NCI-H1436 (cell line): Measurements from ENCODE around the gene CLNS1A.
A peak's percentile ranks its signal among the peaks of the same experiment; 100 is the strongest.
"Not testable (repeated sequence)": the region's sequence is repeated elsewhere in the genome, so short reads cannot be mapped to it uniquely, and the experiment has no call there.

Experiments
- DNase-seq: peaks from one replicate; lab custom pipeline; 2025; lab: John Stamatoyannopoulos, UW

The CLNS1A gene

GRCh38 chr11:77617892-77618291 lies 19.7 kb downstream of the CLNS1A start:
- no peak for DNase-seq

GRCh38 chr11:77611921-77612320 lies 25.7 kb downstream of the CLNS1A start:
- DNase-seq, result no peak

- DNase-seq, result no peak
These were observed 28.4 kb downstream of the CLNS1A start for GRCh38 chr11:77609234-77609633.

DNA sequence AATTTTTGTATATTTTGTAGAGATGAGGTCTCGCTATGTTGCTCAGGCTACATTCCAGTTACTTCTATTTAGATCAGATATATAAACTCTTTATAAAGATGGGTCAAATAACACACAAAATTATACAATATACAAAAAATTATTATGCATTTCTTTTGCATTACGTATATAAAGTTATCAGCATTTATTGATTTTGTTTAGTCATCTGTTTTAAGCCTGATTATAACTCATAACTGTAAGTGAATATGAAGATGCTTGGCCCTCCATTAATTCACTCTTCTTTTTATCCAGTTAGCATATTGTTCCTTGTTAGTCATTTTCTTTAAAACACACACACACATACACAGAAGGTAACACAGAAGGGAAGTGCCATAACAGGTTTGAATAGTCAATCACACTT lies 33.3 kb downstream of the CLNS1A start:
- DNase-seq, result no peak

DNA sequence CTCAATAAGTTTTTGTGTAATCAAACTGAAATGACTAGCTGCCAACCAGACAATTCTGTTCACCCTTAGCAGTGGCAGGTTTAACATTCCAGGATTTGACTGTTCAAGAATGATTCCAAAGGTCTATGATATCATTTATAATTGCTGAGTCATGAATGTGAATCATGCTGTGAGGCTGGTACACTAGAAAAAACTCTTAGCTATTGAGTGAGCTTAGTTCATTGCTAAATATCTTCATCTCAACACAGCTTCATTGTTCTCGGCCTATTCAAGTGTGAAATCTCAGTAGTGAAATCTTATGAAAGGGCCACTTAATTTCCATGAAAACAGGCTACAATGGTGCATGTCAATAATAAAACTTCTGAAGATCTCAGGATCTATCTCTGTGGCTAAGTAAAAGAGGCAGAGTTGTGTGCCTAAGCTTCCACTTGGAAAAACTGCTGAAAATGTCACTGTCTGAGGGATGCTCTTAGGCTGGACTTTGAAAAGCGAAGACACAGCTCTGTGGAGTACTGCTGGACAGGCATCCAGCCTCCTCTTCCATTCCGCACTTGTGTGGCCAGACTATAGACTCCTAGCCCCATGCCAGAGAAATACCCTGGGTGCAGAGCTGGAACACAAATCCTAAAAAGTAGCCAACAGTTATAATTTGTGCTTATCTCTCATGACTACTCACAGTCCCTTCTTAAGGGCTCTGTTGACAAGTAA lies 35.1 kb downstream of the CLNS1A start:
- no peak for DNase-seq

DNA sequence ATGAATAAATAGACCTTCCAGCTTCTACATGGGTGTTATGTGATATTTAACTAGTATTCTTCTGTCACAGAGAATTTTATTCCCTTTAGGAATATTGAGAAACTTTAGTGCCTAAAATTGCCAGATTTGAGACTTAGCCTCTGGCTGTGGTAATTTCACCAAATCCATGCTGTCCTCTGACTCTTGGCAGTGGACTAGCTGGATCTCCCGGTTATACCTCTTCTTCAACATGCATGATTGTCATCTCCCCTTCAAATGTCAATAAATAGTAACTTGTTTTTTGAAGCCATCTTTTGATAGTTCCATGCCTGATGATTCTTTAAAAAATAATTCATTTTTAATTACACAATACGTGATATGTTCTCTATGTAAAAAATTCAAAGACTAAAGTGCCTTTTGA lies 39.4 kb downstream of the CLNS1A start:
- no peak for DNase-seq

DNA sequence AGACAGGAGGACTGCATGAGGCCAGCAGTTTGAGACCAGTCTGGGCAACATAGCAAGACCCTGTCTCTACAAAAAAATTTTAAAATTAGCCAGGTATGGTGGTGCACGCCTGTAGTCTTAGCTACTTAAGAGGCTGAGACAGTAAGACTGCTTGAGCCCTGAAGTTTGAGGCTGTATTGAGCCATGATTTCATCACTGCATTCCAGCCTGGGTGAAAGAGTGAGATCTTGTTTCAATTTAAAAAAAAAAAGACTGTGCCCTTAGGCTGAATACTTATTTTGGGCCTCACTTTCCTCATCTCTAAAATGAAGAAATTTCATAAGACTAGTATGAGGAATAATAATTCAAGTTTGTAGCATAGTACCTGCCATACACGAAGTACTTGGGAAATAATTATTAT lies 41.0 kb downstream of the CLNS1A start:
- no peak for DNase-seq

DNA sequence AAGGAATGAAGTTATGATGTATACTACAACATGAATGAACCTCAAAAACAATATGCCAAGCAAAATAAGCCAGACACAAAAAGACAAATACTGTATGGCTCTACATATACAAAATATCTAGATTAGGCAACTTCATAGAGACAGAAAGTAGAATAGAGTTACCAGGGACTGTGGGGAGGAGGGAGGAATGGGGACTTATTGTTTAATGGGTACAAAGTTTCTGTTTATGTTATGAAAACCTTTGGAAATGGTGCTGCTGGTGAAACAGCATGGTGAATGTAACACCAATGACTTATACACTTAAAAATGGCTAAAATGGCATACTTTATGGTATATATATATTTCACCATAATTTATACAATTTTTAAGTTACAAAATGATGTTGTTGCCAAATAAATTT lies 43.7 kb downstream of the CLNS1A start:
- DNase-seq, result no peak

DNA sequence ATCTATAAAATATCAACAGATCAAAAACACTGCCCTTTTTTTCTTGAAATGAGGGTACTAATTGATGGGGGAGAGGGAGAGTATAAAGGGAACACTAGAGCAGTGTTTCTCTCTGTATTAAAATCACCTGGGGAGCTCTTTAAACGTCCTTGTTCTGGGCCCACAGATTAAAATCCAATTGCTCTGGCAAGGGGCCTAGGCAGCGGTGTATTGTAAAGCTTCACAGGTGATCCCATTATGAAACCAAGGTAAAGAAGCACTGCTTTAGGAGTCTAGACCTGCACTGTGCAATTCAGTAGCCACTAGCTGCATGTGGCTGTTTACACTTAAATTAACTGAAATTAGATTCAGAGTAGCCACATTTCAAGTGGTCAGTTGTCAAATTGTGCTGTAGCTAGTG lies 44.9 kb downstream of the CLNS1A start:
- peak; percentile 8 for DNase-seq

GRCh38 chr11:77590194-77590782 lies 47.3 kb downstream of the CLNS1A start:
- no peak for DNase-seq

DNA sequence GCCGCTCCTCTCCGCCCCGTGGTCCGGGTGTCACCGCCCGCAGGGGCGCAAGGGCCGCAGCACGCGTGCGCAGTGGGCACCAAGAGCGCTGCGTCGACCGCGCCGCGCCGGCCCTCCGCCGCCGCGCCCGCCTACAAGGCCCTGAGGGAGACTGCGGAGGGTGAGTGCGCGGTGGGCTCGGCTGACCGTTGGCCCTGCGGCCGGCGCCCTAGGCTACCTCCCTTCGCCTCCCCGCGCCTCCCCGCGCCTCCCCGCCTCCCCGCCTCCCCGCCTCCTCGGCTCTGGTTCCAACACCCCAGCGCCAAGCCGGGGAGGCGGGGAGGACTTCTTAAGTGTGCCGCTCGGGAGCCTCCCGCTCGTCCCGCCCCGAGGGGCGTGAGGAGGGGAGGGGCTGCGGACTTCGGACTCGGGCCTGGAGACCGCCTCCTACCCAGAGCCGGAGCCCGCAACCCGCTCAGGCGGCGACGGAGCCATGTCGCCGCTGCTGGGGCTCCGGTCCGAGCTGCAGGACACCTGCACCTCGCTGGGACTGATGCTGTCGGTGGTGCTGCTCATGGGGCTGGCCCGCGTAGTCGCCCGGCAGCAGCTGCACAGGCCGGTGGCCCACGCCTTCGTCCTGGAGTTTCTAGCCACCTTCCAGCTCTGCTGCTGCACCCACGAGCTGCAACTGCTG lies 47.9 kb downstream of the CLNS1A start, which contains the start of gene AQP11:
Gene AQP11, plus strand, starts transcription at position 433 of the 673 bp plus-strand sequence. Its CDS starts 40 bp downstream, at position 473.
- DNase-seq, result peak; percentile 75

DNA sequence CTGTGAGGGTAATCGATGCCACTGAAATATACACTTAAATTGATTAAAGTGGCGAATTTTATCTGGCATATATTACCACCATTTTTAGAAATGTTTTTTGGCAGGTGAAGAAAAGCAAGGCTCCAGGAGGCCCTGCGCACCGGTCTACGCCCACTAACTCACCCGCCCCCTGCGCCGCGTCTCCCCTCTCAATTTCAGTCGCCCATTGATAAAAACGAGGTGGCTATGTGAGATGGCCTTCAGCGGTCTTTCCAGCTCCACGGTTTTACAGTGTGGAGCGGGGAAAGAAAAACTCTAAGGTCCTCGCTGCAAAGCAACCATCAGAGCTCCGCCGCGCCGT lies 48.4 kb downstream of the CLNS1A start:
- no peak for DNase-seq

DNA sequence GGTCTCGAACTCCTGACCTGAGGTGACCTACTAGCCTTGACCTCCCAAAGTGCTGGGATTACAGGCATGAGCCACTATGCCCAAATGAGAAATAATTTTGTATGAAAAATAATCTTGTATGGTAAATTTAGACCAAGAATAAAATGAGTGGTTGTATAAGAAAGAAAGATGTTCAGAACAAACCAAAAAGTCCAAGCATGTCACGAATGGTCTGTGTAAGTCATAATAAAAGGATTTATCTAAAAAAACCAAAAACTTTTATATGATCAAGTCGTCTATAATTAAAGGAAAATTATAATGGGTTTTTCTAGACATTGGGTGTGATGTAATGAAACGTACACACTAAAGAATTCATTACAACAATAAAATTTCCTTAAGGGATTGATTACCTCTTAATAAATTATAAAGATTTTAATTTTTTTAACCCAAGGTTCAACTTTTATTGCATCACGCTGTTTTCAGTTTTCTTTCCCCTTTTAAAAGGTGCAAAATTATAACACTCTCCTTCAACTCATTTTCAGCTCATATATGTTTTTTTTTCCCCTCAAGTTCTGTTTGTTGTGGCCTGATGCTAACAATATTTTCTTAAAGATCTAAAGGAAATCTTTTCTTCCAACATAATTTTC lies 56.8 kb downstream of the CLNS1A start:
- DNase-seq, result peak; percentile 7

DNA sequence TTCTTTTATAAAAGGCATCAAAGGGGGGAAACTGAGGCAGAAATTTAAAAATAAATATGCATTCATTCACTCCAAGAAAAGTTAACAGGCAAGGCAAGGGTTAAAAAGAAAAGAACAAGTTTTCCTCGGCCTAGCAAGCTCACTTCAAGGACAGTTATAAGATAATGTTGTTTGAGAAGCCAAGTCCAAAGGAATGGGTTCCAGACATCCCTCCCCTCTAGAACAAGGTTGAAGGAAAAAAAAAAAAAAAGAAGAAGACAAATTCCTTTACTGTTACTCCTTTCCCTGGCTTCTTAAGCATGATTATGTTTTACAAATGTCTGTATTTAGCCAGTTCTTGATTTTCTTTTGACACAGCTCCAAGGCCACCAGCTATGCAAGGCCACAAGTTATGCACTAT lies 62.2 kb downstream of the CLNS1A start:
- DNase-seq, result not testable (repeated sequence)

- DNase-seq, result not testable (repeated sequence)
These were observed 66.7 kb downstream of the CLNS1A start for GRCh38 chr11:77570896-77571295.

DNA sequence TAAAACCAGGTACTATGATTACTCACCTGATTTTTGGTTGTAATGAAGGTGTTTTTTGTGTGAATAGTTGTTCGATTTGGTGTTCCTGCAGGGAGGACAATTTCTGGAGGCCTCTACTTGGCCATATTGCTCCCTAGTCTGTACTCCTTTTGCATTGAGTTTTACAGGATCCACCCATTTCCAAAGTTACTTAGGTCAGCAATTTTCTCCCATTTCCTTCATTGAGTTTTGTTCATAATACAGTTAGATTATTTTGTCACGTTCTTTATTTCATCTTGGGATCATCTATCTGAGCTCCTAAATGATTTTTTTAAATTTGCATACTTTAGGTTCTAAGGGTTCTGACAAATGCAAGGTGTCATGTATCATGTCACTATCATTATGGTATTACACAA lies 67.9 kb downstream of the CLNS1A start:
- DNase-seq, result no peak

DNA sequence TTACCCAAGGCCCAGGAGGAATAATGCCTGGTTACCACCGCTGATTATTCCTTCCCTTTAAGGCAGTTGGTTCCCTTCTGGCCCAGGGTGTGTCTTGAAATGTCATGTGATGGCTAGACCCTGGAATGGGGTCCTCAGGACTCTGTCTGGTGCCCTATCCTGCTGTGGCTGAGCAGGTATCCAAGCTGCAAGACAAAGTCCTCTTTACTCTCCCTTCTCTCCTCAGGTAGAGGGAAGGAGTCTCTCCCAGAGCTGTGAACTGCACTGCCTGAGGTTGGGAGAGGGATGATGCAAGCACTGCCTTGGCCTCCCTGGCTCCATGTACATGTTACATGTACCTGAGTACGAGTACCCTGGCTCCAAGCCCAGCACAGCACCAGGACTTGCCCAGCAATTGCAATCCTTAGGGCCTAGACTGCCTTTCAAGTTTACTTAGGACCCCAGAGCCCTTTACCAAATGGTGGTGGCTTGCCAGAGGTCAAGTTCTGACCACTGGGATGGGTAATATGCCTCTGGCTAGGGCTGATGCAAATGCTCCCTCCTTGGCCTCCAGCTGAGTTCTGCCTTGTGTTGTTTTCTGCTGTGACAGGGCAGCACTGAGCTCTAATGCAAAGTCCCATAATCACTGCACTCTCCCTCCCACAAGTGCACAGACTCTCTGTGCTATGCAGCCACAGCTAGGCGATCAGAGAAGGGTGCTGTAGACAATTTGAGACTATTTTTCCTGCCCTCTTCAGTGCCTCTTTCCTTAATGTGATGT lies 68.5 kb downstream of the CLNS1A start:
- no peak for DNase-seq

- no peak for DNase-seq
These were observed 69.3 kb downstream of the CLNS1A start for GRCh38 chr11:77568306-77568705.
